NCI-H2196 (cell line): ENCODE measurements around the gene DENND4A.

Source experiments
- DNase-seq: peaks from one replicate; lab custom pipeline; 2025; ENCODE audit not compliant: unreplicated experiment; lab: John Stamatoyannopoulos, UW

The DENND4A gene

DNA sequence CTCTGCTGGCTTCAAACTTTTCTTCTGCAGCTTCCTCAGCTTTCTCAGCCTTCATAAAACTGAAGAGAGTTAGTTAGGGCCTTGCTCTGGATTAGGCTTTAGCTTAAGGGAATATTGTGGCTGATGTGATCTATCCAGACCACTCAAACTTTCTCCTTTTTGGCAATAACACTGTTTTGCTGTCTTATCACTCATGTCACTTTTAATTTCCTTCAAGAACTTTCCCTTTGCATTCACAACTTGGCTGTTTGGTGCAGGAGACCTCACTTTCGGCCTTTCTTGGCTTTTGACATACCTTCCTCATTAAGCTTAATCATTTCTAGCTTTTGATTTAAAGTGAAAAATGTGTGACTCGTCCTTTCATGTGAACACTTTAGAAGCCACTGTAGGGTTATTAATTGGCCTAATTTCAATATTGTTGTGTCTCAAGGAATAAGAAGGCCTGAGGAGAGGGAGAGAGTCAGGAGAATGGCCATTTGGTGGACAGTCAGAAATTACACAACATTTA lies 109.6 kb downstream of the DENND4A start:
- DNase-seq: no peak

GRCh38 chr15:65680544-65680943 lies 111.5 kb downstream of the DENND4A start:
- DNase-seq: no peak

GRCh38 chr15:65676123-65676522 lies 116.0 kb downstream of the DENND4A start:
- DNase-seq: no peak

GRCh38 chr15:65675551-65675950 lies 116.5 kb downstream of the DENND4A start:
- no peak for DNase-seq

DNA sequence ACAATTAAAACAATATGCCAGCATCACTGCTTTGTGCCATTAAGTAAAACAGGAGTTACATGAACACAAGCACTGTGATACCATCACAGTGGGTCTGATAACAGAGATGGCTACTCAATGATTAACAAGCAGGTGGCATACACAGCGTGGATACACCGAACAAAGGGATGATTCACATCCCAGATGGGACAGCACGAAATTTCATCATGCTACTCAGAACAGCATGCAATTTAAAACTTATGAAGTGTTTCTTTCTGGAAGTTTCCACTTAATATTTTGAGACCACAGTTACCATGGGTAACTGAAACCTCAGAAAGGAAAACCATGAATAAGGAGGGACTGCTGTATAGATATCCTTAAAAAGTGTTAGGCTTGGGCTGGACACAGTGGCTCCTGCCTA lies 125.8 kb downstream of the DENND4A start:
- no peak for DNase-seq

- no peak for DNase-seq
Observed at GRCh38 chr15:65663521-65663920, 128.6 kb downstream of the DENND4A start.

GRCh38 chr15:65660927-65661326 lies 131.2 kb downstream of the DENND4A start:
- no peak for DNase-seq

GRCh38 chr15:65659502-65660052 lies 132.5 kb downstream of the DENND4A start:
- DNase-seq: no peak

DNA sequence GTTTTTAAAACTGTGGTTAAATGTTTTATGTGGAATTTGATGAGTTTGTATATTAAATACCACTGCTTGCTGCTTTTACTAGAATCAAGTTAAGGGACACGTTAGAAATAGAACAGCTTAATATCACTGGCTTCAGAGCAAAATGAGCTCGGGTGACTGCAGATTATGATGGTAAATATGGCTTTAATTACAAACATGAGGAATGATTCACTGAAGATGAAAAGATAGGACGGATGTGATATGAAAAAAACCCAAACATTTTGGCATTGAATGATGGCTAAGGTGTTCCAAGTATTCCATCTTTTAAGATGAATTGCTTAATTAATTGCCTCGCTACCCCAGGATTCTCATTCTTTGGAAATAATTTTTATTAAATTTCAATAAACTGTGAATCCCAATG lies 136.6 kb downstream of the DENND4A start:
- no peak for DNase-seq

DNA sequence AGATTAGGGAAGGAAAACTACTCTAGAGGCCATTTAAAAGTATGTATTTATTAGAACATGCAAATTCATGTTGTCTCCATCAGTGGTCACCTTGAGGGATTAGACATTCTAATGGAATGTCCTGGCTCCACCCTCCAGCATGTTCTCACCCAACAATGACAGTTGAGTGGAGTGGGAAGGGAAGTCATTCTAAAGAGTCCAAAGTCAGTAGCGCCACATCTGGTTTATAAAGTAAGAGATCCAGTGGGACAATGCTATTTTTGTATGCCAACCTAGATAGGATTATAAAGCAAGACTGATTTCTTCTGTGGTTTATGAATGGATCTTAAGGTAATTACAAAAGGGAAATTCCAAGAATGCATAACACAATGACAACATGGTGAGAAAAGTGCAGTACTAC lies 137.1 kb downstream of the DENND4A start:
- DNase-seq: no peak

DNA sequence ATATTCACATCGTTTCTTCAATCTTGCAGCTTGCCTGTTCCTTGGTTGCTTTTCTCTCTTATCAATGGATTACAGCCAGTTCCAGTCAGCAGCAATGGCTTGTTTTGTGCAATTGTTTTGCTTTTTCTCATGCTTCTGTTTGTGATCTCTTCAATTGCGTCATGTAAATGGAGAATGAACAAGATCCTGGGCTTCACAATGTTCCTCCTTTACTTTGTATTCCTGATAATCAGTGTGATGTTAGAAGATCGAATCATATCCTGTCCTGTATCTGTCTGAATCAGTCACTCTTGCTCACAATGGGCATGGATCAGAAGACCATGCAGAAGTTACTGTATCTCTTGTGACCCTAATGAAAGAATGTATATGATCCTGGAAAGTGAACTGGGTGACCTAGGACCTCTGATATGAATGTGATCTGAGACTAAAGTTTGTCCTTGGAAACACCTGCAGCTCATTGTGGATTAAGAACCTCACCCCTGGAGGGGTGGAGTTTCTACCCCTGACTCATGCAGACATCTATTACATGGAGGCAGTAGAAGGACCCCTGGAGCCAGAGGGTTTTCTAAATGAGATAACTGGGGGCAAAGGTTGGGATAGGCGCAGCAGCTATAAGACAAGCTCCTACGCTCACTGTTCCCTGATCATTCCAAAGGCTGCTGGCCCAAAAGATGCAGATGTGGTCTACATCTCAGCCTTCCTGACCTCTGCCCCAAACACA lies 138.1 kb downstream of the DENND4A start:
- DNase-seq: no peak

DNA sequence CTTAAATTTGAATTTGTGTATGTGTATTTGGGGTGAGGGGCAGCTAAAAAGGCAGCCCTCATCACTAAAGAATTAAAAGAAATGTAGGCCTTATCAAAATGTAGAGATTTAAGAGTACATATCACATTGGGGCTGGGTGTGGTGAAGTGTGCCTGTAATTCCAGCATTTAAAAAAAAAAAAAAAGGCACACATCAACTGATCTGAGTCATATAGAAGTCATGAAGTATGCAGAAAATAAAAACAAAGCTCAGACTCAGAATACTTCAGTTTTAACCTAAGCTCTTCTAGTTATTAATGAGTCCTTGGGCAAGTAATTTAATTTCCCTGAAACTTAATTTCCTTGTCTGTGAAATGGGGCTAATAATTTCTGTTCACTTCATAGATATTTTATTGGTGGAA lies 138.8 kb downstream of the DENND4A start:
- DNase-seq: no peak

GRCh38 chr15:65651831-65652749 lies 140.0 kb downstream of the DENND4A start:
- DNase-seq: no peak

- DNase-seq: no peak
Observed at GRCh38 chr15:65651042-65651322, 141.1 kb downstream of the DENND4A start.

DNA sequence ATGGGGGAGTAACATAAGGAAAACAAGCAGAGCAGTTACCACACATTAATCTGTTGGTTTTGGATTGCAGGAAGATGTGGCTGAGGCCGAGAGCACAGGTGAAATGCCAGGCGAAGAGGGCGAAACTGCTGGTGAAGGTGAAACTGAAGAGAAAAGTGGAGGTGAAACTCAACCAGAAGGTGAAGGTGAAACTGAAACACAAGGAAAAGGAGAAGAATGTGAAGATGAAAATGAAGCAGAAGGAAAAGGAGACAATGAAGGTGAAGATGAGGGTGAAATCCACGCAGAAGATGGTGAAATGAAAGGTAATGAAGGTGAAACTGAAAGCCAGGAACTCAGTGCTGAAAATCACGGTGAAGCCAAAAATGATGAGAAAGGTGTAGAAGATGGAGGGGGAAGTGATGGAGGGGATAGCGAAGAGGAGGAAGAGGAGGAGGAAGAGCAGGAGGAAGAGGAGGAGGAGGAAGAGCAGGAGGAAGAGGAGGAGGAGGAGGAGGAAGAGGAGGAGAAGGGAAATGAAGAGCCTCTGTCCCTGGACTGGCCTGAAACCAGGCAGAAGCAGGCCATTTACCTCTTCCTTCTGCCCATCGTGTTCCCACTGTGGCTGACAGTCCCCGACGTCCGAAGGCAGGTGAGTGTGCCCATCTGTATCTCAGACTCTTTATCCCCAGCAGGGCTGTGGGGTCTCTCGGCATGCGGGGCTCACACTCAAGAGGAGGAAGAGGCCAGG lies 141.6 kb downstream of the DENND4A start:
- DNase-seq: no peak

DNA sequence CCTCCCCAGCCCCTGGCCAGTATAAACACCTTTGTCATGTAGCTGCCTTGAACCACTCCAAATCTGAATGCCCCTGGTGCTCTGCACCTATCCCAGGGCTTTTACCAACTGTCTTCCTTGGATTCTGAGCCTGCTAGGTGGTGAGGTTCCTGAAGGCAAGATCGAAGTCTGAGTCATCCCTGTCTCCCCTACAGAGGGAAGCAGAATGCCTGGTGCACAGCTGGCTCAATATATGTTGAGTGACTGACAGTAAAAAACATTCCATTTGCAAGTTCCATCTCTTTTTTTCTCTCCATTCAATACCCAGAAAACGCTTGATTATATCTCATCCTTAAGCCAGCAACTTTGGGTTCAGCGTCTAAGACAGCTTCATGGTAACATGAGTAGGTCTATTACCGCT lies 145.6 kb downstream of the DENND4A start:
- no peak for DNase-seq

GRCh38 chr15:65645392-65645791 lies 146.7 kb downstream of the DENND4A start:
- DNase-seq: no peak

- no peak for DNase-seq
Observed at GRCh38 chr15:65644282-65644681, 147.8 kb downstream of the DENND4A start.

- no peak for DNase-seq
Observed at GRCh38 chr15:65642594-65642993, 149.5 kb downstream of the DENND4A start.

DNA sequence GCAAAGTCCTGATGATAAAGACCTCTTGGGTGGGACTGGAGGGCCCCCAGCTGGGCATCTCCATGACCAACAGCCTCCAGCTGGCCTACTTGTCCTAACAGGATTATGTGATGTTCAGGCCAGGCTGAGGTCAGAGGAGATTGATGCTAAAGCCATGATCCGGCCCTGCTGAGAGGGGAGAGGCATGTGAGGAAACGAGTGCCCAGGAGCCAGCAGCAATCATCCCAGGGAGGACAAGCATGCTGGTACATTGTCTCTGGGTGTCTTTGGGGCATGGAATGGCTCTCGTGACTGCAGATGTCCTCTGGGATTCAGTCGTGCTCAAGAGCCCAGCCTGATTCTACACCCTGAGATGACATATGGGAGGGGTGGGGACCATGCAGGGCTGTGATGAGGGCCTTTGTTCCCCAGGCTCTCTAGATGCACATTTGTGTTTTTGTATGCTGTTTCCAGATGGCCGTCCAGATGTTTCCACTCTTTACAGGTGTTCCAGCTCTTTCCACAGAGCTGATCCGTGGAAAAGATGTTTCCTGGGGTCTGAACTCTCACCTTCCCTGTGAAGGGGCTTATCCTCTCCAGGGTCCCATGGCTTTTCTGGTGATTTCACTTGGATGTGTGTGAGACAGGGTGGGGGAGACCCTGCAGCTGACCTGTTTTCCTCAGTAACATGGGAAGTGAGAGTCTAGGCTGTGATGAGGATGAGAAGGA lies 150.2 kb downstream of the DENND4A start:
- DNase-seq: no peak

GRCh38 chr15:65639509-65639908 lies 152.6 kb downstream of the DENND4A start:
- no peak for DNase-seq
